ENCODE results near the gene OLR1.

GRCh38 chr12:10115890-10116289 lies 56.0 kb downstream of the OLR1 start:
- TF ChIP-seq CTCF (IDR thresholded peaks at IDR 0.05; ENCODE audit: low read depth, low read length) (no peak), EZH2phosphoT487 (IDR thresholded peaks at IDR 0.05; ENCODE audit: low read depth) (no peak)
